ENCODE data around the gene DGKG. TPM values are rescaled to one million over a fixed set of nuclear protein-coding genes. Genes with fewer than 3 reads are reported as not detected.

The DGKG gene
- total and polyA plus RNA-seq, 9 of the 15 experiments (the other 6 are each of a cell fraction or from before 2014, with no cell fraction given), result 0.01 to 0.36 (median 0.15) TPM

DNA sequence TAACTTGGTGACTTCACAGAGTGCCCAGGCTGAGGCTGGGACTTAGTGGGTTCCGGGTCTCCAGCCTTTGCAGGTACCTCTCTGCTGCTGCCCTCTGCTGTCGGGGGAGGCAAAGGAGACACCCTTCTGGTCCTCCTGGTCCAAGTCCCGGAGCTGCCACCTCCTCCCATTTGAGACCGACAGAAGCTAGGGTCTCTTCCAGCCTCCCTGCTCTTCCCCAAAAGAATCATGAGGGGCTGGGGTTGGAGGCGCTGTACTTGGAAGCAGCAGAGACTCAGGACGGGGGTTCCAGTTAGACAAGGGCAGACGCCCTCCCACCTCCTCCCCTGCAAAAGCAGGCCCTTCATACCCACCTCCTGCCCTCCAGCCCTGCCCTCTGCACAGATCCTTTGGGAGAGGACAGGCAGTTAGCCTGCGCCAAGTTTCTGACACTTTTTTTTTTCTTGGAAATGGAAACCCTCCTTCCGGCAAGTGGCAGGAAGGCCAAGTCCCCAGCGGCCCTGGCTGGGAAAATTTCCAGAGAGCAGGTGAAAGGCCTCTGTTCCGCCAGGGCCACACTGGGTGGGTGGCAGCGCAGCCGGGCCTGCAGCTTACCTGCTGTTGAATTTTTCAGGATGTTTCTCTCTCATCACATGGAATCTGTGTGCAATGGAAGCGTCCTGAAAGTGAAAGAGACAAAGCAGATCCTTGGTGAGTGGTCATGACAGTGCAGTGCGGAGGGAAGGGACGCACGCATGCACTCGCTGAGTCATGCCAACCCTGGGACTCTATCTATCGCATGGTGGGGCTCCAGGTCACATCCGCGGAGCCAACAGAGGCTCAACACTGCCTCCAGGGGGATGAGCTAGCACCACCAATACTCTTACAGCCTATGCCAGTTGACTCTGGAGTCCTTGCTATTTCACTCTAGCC is 119.9 kb downstream of the DGKG start (continued):
- peak; percentile 27; the same call in 1 of the 2 replicates for TF ChIP-seq ZNF592 (IDR thresholded peaks at IDR 0.05)
- no peak for TF ChIP-seq KLF6 (CRISPR knock-in tag; IDR thresholded peaks at IDR 0.05; ENCODE audit: borderline replicate concordance)
- TF ChIP-seq TCF7 (IDR thresholded peaks at IDR 0.05; ENCODE audit: borderline replicate concordance), result no peak
- no peak for TF ChIP-seq HDAC8 (tag; IDR thresholded peaks at IDR 0.05)
- TF ChIP-seq MLLT1 (IDR thresholded peaks at IDR 0.05), result no peak
- TF ChIP-seq, protein P1, sequence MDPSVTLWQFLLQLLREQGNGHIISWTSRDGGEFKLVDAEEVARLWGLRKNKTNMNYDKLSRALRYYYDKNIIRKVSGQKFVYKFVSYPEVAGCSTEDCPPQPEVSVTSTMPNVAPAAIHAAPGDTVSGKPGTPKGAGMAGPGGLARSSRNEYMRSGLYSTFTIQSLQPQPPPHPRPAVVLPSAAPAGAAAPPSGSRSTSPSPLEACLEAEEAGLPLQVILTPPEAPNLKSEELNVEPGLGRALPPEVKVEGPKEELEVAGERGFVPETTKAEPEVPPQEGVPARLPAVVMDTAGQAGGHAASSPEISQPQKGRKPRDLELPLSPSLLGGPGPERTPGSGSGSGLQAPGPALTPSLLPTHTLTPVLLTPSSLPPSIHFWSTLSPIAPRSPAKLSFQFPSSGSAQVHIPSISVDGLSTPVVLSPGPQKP (CRISPR knock-in tag; IDR thresholded peaks at IDR 0.05), result no peak
- no peak for TF ChIP-seq HEY1 (CRISPR knock-in tag; IDR thresholded peaks at IDR 0.05; ENCODE audit: borderline replicate concordance)
- TF ChIP-seq LCOR (CRISPR knock-in tag; IDR thresholded peaks at IDR 0.05), result no peak
- TF ChIP-seq NELFE (IDR thresholded peaks at IDR 0.05; ENCODE audit: insufficient read depth, insufficient read length), result no peak
- no peak for TF ChIP-seq PYGO2 (tag; IDR thresholded peaks at IDR 0.05)
- no peak for TF ChIP-seq ZNF408 (CRISPR knock-in tag; IDR thresholded peaks at IDR 0.05; ENCODE audit: low read depth)
